Choroid plexus epithelial cell (primary cell): ENCODE results near the gene INHBC.

Source experiments
- DNase-seq: peaks from one replicate; pipeline ENCODE4 v3.0.0-alpha.2; 2010; ENCODE audit warnings: low read depth
- H3K4me3 ChIP-seq: 2 replicates; pipeline ENCODE4 v1.5.1; 2011; ENCODE audit warnings: low read depth, mild to moderate bottlenecking, control low read depth, low read length, moderate library complexity
- CTCF ChIP-seq: conservative IDR thresholded peaks from 2 replicates; pipeline ENCODE4 v1.5.1; 2011; ENCODE audit warnings: low read depth, mild to moderate bottlenecking, control low read depth, inconsistent platforms, low read length, moderate library complexity

The INHBC gene

GRCh38 chr12:57462912-57463253 lies 28.3 kb downstream of the INHBC start:
- H3K4me3 ChIP-seq: no peak overlapping the region
- no peak for TF ChIP-seq CTCF
- no peak for DNase-seq

- no peak for TF ChIP-seq CTCF
- no peak overlapping the region for H3K4me3 ChIP-seq
- DNase-seq: no peak
Observed at GRCh38 chr12:57464569-57464968, 30.0 kb downstream of the INHBC start.

DNA sequence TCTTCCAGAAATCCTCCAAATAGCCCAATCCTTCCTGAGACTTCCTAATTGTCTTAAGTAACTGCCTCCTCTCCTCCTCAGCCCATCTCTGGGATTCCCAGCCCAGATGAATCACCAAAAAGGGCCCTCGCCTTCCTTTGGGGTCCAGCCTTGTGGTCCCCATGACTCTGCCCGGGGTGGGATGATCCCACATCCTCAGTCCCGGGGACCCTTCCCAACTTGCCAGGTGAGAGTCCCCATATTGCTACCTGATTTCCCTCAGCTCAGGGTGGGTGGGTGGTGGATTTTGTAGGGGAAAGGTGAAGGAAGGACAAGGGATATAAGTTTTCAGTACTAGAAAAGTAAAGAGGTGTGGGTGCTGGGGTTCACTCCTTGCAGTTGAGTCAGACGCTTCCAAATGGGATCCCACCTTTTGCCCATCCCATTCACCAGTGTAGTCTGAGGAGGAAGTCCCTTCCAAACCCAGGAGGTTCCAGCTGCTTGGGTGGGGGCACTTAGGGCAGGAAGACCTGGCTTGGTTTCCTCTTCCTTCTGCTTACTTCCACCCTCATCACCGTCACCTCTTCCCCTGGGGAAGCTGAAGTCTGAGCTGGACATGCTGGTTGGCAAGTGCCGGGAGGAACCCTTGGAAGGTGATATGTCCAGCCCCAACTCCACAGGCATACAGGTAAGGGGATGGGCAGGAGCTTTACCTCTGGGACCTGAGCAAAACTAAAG lies 30.6 kb downstream of the INHBC start:
- no peak overlapping the region for H3K4me3 ChIP-seq
- TF ChIP-seq CTCF: no peak
- no peak for DNase-seq

DNA sequence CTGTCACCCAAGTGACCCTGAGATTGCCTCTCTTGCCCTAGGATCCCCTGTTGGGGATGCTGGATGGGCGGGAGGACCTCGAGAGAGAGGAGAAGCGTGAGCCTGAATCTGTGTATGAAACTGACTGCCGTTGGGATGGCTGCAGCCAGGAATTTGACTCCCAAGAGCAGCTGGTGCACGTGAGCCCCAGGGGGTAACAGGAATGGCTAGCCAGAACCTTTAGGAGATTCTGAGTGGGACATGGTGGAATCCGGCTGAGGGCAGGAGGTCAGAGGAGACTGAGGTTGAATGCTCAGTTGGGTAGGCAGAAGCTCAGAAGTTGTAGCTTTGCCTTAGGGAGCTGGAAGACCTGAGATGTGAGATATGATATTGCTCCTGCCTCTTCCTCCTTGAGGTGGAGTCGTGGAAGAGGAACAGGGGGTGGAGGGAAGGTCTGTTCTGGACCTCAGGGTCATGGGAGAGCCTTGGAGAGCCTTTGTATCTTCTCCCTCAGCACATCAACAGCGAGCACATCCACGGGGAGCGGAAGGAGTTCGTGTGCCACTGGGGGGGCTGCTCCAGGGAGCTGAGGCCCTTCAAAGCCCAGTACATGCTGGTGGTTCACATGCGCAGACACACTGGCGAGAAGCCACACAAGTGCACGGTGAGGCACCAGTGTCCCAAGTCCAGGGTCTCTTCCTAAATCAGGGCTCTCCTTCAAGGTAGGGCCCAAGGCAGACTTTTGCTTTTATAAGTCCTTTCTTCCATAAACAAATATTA lies 31.3 kb downstream of the INHBC start:
- no peak for DNase-seq
- no peak overlapping the region for H3K4me3 ChIP-seq
- no peak for TF ChIP-seq CTCF

- no peak overlapping the region for H3K4me3 ChIP-seq
- no peak for TF ChIP-seq CTCF
- no peak for DNase-seq
Observed at GRCh38 chr12:57467212-57467874, 32.8 kb downstream of the INHBC start.

DNA sequence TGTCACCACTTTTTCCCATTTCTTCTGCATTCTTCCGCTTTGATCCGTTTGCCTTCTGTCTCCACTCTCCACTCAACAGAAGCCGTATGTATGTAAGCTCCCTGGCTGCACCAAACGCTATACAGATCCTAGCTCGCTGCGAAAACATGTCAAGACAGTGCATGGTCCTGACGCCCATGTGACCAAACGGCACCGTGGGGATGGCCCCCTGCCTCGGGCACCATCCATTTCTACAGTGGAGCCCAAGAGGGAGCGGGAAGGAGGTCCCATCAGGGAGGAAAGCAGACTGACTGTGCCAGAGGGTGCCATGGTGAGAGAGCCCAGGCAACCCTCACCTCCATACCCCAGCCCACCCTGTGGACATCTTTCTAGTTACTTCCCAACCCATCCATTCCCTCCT lies 33.3 kb downstream of the INHBC start:
- DNase-seq: no peak
- TF ChIP-seq CTCF: no peak
- H3K4me3 ChIP-seq: no peak overlapping the region
